ENCODE data around the gene EXOC8. TPM values are rescaled to one million over a fixed set of nuclear protein-coding genes. Genes with fewer than 3 reads are reported as not detected.

Gene EXOC8
- total RNA-seq, 4 donors from 2014 or later: 11.8 to 15.3 (median 14.4) TPM

GRCh38 chr1:231372501-231372900 is 34.8 kb upstream of the EXOC8 start:
- no peak for TF ChIP-seq EP300 (IDR thresholded peaks at IDR 0.05)
- TF ChIP-seq, protein P1, sequence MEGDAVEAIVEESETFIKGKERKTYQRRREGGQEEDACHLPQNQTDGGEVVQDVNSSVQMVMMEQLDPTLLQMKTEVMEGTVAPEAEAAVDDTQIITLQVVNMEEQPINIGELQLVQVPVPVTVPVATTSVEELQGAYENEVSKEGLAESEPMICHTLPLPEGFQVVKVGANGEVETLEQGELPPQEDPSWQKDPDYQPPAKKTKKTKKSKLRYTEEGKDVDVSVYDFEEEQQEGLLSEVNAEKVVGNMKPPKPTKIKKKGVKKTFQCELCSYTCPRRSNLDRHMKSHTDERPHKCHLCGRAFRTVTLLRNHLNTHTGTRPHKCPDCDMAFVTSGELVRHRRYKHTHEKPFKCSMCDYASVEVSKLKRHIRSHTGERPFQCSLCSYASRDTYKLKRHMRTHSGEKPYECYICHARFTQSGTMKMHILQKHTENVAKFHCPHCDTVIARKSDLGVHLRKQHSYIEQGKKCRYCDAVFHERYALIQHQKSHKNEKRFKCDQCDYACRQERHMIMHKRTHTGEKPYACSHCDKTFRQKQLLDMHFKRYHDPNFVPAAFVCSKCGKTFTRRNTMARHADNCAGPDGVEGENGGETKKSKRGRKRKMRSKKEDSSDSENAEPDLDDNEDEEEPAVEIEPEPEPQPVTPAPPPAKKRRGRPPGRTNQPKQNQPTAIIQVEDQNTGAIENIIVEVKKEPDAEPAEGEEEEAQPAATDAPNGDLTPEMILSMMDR (IDR thresholded peaks at IDR 0.05): no peak
- no peak for TF ChIP-seq POLR2AphosphoS5 (IDR thresholded peaks at IDR 0.05)
- TF ChIP-seq POLR2A (IDR thresholded peaks at IDR 0.05): no peak
- Histone ChIP-seq H3K27me3 (no peaks in the 10 kb centered on the region), H3K4me3 (no peak overlapping the region), H3K27ac (no peak overlapping the region), H3K4me1 (peaks cover under 1 to 21% (median 2%) of the 10 kb centered on the region in 3 donors), H3K9me3 (no peaks in the 10 kb centered on the region), H3K36me3 (peaks cover 0 to 29% of the 10 kb centered on the region in 2 donors)
- no peak for ATAC-seq

- no peak for ATAC-seq
These were observed 31.6 kb upstream of the EXOC8 start for GRCh38 chr1:231369282-231369681.

GRCh38 chr1:231364192-231364591 is 26.5 kb upstream of the EXOC8 start:
- Histone ChIP-seq H3K4me1 (no peaks in the 10 kb centered on the region), H3K27ac (no peak overlapping the region), H3K36me3 (peaks cover 0 to 64% of the 10 kb centered on the region in 2 donors), H3K9me3 (no peaks in the 10 kb centered on the region), H3K4me3 (no peak overlapping the region), H3K27me3 (no peaks in the 10 kb centered on the region)
- WGBS, 2 donors (ENCODE audit: low coverage in 1 of 2): 83 to 98% methylated on average over 5 of the region's 5 CpGs
- no peak for ATAC-seq
- TF ChIP-seq, protein P1 (IDR thresholded peaks at IDR 0.05): no peak
- TF ChIP-seq POLR2A (IDR thresholded peaks at IDR 0.05) (no peak), EP300 (IDR thresholded peaks at IDR 0.05) (no peak), POLR2AphosphoS5 (IDR thresholded peaks at IDR 0.05) (no peak)

More at GRCh38 chr1:231369282-231369681, 31.6 kb upstream of the EXOC8 start:
- Histone ChIP-seq H3K27me3 (no peaks in the 10 kb centered on the region), H3K4me3 (no peak overlapping the region), H3K36me3 (peaks cover 0 to 60% of the 10 kb centered on the region in 2 donors), H3K27ac (no peak overlapping the region), H3K4me1 (no peaks in the 10 kb centered on the region), H3K9me3 (no peaks in the 10 kb centered on the region)
- TF ChIP-seq POLR2A (IDR thresholded peaks at IDR 0.05) (no peak), EP300 (IDR thresholded peaks at IDR 0.05) (no peak), POLR2AphosphoS5 (IDR thresholded peaks at IDR 0.05) (no peak)
- TF ChIP-seq, protein P1 (IDR thresholded peaks at IDR 0.05): no peak
- WGBS, 2 donors (ENCODE audit: low coverage in 1 of 2): 90% methylated on average over 3 of the region's 3 CpGs; no CpG with 5 or more reads in 1 of the 2 donors

- 76 to 91% methylated on average over 1 of the region's 1 CpG for WGBS, 2 donors (ENCODE audit: low coverage in 1 of 2)
These were observed 26.0 kb upstream of the EXOC8 start for GRCh38 chr1:231363624-231364023.

GRCh38 chr1:231362325-231362724 is 24.7 kb upstream of the EXOC8 start:
- Histone ChIP-seq H3K4me1 (peaks cover 0 to 15% (median 0%) of the 10 kb centered on the region in 3 donors), H3K9me3 (no peaks in the 10 kb centered on the region), H3K27ac (no peak overlapping the region), H3K4me3 (no peak overlapping the region), H3K27me3 (no peaks in the 10 kb centered on the region), H3K36me3 (peaks cover 0 to 47% of the 10 kb centered on the region in 2 donors)
- ATAC-seq: no peak
- 80 to 92% methylated on average over 1 of the region's 1 CpG for WGBS, 2 donors (ENCODE audit: low coverage in 1 of 2)
- no peak for TF ChIP-seq POLR2A (IDR thresholded peaks at IDR 0.05)
- no peak for TF ChIP-seq EP300 (IDR thresholded peaks at IDR 0.05)
- TF ChIP-seq POLR2AphosphoS5 (IDR thresholded peaks at IDR 0.05): no peak
- TF ChIP-seq, protein P1 (IDR thresholded peaks at IDR 0.05): no peak

More at GRCh38 chr1:231363624-231364023, 26.0 kb upstream of the EXOC8 start:
- Histone ChIP-seq H3K4me3 (no peak overlapping the region), H3K36me3 (peaks cover 0 to 59% of the 10 kb centered on the region in 2 donors), H3K27ac (no peak overlapping the region), H3K27me3 (no peaks in the 10 kb centered on the region), H3K9me3 (no peaks in the 10 kb centered on the region), H3K4me1 (peaks cover 0 to 2% (median 0%) of the 10 kb centered on the region in 3 donors)
- ATAC-seq: no peak
- TF ChIP-seq, protein P1 (IDR thresholded peaks at IDR 0.05): no peak
- no peak for TF ChIP-seq EP300 (IDR thresholded peaks at IDR 0.05)
- TF ChIP-seq POLR2A (IDR thresholded peaks at IDR 0.05): no peak
